ENCODE results near the gene TAS1R3.

DNA sequence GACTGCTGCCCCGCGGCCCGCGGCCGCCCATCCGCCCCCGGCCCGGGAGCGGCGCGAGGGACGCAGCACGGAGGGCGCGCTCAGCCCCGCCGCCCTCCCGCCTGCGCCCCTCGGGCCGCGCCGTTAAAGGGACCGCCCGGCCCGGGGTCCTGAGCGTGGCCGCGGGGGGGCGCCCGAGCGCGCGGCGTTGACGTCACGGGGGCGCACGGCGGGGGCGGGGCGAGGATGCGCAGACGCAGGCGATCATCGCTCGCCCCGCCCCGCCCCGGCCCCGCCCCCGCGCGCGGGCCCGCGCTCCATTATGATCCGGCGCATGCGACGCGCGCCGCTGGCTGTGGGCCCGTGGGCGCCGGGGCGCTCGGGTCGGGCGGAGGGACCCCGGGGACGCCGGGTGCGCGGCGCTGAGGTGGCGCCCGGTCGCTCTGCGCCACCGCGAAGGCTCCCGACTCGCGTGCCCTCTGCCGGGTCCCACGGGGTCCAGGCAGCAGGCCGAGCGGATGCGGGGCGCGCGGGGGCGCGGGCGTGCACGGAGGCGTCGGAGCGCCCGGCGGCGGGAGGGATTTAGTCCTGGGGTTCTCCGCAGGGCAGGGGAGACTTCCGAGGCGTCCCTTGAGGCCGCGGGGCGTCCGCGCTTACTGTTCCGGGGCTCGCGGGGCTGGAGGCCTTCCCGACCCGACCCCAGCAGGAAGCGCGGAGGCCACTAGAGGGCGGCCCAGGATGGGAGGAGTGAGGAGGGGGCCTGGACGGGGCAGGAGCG, 18.4 kb downstream of the TAS1R3 start, which contains the start of gene DVL1:
- TF ChIP-seq, protein P1, sequence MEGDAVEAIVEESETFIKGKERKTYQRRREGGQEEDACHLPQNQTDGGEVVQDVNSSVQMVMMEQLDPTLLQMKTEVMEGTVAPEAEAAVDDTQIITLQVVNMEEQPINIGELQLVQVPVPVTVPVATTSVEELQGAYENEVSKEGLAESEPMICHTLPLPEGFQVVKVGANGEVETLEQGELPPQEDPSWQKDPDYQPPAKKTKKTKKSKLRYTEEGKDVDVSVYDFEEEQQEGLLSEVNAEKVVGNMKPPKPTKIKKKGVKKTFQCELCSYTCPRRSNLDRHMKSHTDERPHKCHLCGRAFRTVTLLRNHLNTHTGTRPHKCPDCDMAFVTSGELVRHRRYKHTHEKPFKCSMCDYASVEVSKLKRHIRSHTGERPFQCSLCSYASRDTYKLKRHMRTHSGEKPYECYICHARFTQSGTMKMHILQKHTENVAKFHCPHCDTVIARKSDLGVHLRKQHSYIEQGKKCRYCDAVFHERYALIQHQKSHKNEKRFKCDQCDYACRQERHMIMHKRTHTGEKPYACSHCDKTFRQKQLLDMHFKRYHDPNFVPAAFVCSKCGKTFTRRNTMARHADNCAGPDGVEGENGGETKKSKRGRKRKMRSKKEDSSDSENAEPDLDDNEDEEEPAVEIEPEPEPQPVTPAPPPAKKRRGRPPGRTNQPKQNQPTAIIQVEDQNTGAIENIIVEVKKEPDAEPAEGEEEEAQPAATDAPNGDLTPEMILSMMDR (IDR thresholded peaks at IDR 0.05; ENCODE audit: low read depth, low read length): peak; percentile 44
- no peak for TF ChIP-seq EZH2phosphoT487 (IDR thresholded peaks at IDR 0.05; ENCODE audit: low read depth)

Data from OCI-LY3 (cell line).